ENCODE measurements around the gene PCCA. TPM values are rescaled to one million over a fixed set of nuclear protein-coding genes. Genes with fewer than 3 reads are reported as not detected.
A peak's percentile ranks its signal among the peaks of the same experiment; 100 is the strongest.

Gene PCCA
- total RNA-seq, 1 experiment from 2014 or later = 52.8 TPM

DNA sequence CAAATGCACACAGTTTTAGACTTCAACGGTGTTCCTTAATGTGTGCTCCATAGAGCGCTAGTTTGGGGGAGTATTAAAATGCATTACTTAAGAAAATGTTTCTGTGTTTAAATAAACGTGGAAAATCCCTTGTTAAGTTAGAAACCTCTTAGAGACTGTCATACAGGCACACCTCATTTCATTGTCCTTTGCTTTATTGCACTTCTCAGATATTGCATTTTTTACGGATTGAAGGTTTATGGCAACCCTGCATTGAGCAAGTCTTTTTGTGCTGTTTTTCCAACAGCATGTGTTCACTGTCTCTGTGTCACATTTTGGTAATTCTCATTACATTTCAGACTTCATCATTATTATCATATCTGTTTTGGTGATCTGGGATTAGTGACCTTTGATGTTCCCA is 255.7 kb downstream of the PCCA start:
- ChIA-PET POLR2A (no interaction called here), CTCF (no interaction called here)
- H3K27ac Mint-ChIP-seq = no peak overlapping the region
- ATAC-seq = no peak
- TF ChIP-seq, protein P1, sequence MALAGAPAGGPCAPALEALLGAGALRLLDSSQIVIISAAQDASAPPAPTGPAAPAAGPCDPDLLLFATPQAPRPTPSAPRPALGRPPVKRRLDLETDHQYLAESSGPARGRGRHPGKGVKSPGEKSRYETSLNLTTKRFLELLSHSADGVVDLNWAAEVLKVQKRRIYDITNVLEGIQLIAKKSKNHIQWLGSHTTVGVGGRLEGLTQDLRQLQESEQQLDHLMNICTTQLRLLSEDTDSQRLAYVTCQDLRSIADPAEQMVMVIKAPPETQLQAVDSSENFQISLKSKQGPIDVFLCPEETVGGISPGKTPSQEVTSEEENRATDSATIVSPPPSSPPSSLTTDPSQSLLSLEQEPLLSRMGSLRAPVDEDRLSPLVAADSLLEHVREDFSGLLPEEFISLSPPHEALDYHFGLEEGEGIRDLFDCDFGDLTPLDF (CRISPR knock-in tag; IDR thresholded peaks at IDR 0.05) = no peak
- TF ChIP-seq, protein P2, sequence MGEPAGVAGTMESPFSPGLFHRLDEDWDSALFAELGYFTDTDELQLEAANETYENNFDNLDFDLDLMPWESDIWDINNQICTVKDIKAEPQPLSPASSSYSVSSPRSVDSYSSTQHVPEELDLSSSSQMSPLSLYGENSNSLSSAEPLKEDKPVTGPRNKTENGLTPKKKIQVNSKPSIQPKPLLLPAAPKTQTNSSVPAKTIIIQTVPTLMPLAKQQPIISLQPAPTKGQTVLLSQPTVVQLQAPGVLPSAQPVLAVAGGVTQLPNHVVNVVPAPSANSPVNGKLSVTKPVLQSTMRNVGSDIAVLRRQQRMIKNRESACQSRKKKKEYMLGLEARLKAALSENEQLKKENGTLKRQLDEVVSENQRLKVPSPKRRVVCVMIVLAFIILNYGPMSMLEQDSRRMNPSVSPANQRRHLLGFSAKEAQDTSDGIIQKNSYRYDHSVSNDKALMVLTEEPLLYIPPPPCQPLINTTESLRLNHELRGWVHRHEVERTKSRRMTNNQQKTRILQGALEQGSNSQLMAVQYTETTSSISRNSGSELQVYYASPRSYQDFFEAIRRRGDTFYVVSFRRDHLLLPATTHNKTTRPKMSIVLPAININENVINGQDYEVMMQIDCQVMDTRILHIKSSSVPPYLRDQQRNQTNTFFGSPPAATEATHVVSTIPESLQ (CRISPR knock-in tag; IDR thresholded peaks at IDR 0.05) = no peak
- TF ChIP-seq CREB1 (CRISPR knock-in tag; IDR thresholded peaks at IDR 0.05) (no peak), CBFB (CRISPR knock-in tag; IDR thresholded peaks at IDR 0.05; ENCODE audit: low read depth) (no peak), TEAD1 (CRISPR knock-in tag; IDR thresholded peaks at IDR 0.05) (no peak)
- H3K4me1 Mint-ChIP-seq = peaks cover under 1% of the 10 kb centered on the region; the same call in 1 of the 2 replicates
- H3K36me3 Mint-ChIP-seq = peaks cover 24% of the 10 kb centered on the region
- H3K4me3 Mint-ChIP-seq = no peak overlapping the region
- no peaks in the 10 kb centered on the region for H3K27me3 Mint-ChIP-seq (ENCODE audit: low read depth)
- DNase-seq (ENCODE audit: low spot score) = no peak
- H3K9me3 Mint-ChIP-seq = peaks cover 8% of the 10 kb centered on the region

DNA sequence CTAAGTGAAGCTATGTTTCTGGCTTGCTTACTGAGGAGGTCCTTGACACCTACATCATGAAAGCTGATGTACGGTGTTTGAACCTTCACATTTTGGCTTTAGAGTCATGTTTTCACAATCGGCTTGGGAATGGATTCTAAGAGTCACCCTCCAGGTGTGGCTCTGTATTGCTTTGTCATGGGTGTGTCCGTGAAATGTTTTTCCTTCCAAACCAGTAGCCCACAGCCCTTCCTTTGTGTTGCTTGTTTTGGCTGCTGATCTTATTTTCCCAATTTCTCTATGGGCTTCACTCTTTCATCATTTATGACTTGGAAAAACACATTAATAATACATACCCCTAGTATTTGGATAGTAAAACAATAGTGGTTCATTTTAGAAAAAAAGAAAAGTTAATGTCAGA is 259.1 kb downstream of the PCCA start:
- Mint-ChIP-seq H3K9me3 (peaks cover 8% of the 10 kb centered on the region), H3K27ac (peak overlapping the region; percentile 53; the same call in 1 of the 2 replicates), H3K4me1 (peaks cover 14% of the 10 kb centered on the region), H3K27me3 (ENCODE audit: low read depth) (no peaks in the 10 kb centered on the region), H3K4me3 (no peak overlapping the region), H3K36me3 (peaks cover 23% of the 10 kb centered on the region)
- DNase-seq (ENCODE audit: low spot score) (no peak), ATAC-seq (no peak)
- POLR2A ChIA-PET = no interaction called here
- CTCF ChIA-PET = no interaction called here
- TF ChIP-seq ATF2 (CRISPR knock-in tag; IDR thresholded peaks at IDR 0.05; ENCODE audit: borderline replicate concordance, low read depth) (no peak), ZNF263 (CRISPR knock-in tag; IDR thresholded peaks at IDR 0.05; ENCODE audit: low read depth) (no peak), NFE2L1 (CRISPR knock-in tag; IDR thresholded peaks at IDR 0.05) (no peak), SMAD4 (CRISPR knock-in tag; IDR thresholded peaks at IDR 0.05) (no peak), TEAD1 (CRISPR knock-in tag; IDR thresholded peaks at IDR 0.05) (no peak), TEAD4 (CRISPR knock-in tag; IDR thresholded peaks at IDR 0.05) (no peak), FOXP1 (CRISPR knock-in tag; IDR thresholded peaks at IDR 0.05; ENCODE audit: borderline replicate concordance) (no peak), ZNF121 (CRISPR knock-in tag; IDR thresholded peaks at IDR 0.05) (no peak), RELA (CRISPR knock-in tag; IDR thresholded peaks at IDR 0.05; ENCODE audit: borderline replicate concordance) (no peak), ZMAT4 (CRISPR knock-in tag; IDR thresholded peaks at IDR 0.05) (no peak)

- DNase-seq (ENCODE audit: low spot score) (no peak), ATAC-seq (no peak)
- ChIA-PET POLR2A (no interaction called here), CTCF (interaction anchor here (1.2 kb wide), 1 partner anchor 223 kb away, joined by 3 read pairs; no protein-coding TSS in a partner anchor)
- Mint-ChIP-seq H3K4me1 (peaks cover 28% of the 10 kb centered on the region), H3K4me3 (no peak overlapping the region), H3K9me3 (peaks cover 8% of the 10 kb centered on the region), H3K27ac (peak overlapping the region; percentile 17; the same call in 1 of the 2 replicates), H3K27me3 (ENCODE audit: low read depth) (no peaks in the 10 kb centered on the region), H3K36me3 (peaks cover 18% of the 10 kb centered on the region)
- TF ChIP-seq, protein P2 (CRISPR knock-in tag; IDR thresholded peaks at IDR 0.05) = no peak
- TF ChIP-seq, protein P3, sequence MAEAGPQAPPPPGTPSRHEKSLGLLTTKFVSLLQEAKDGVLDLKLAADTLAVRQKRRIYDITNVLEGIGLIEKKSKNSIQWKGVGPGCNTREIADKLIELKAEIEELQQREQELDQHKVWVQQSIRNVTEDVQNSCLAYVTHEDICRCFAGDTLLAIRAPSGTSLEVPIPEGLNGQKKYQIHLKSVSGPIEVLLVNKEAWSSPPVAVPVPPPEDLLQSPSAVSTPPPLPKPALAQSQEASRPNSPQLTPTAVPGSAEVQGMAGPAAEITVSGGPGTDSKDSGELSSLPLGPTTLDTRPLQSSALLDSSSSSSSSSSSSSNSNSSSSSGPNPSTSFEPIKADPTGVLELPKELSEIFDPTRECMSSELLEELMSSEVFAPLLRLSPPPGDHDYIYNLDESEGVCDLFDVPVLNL (CRISPR knock-in tag; IDR thresholded peaks at IDR 0.05; ENCODE audit: borderline replicate concordance, low read depth) = no peak
These were observed 260.7 kb downstream of the PCCA start for GRCh38 chr13:100349594-100349993.
